ENCODE data around the gene SMPD2.
"Not testable (repeated sequence)": the region's sequence is repeated elsewhere in the genome, so short reads cannot be mapped to it uniquely, and the experiment has no call there.

Gene SMPD2

GRCh38 chr6:109454496-109455436, 14.2 kb downstream of the SMPD2 start:
- no peaks in the 10 kb centered on the region for H3K9me3 ChIP-seq (ENCODE audit: control insufficient read depth, insufficient read depth, low read depth, low read length)
- H3K9ac ChIP-seq (ENCODE audit: low read length), result peak overlapping the region; percentile 88
- peaks cover 28% of the 10 kb centered on the region for H3K4me1 ChIP-seq (ENCODE audit: control insufficient read depth, insufficient read depth, low read length)
- peak overlapping the region; percentile 64; the same call in 1 of the 2 replicates for H3K27ac ChIP-seq (ENCODE audit: low read depth, low read length)
- H3K27me3 ChIP-seq (ENCODE audit: control insufficient read depth, insufficient read depth, low read length), result no peaks in the 10 kb centered on the region
- H3K4me3 ChIP-seq (ENCODE audit: low read depth, low read length), result peak overlapping the region; percentile 99
- H3K36me3 ChIP-seq (ENCODE audit: control insufficient read depth, insufficient read depth, low read length), result peaks cover 29% of the 10 kb centered on the region

- peak within 1 kb of the TSS; percentile 88 for H3K9ac ChIP-seq (ENCODE audit: low read length)
- H3K27me3 ChIP-seq (ENCODE audit: control insufficient read depth, insufficient read depth, low read length), result no peaks in the 10 kb centered on the region
- peaks cover 23% of the 10 kb centered on the region for H3K36me3 ChIP-seq (ENCODE audit: control insufficient read depth, insufficient read depth, low read length)
- peaks cover 28% of the 10 kb centered on the region for H3K4me1 ChIP-seq (ENCODE audit: control insufficient read depth, insufficient read depth, low read length)
- no peaks in the 10 kb centered on the region for H3K9me3 ChIP-seq (ENCODE audit: control insufficient read depth, insufficient read depth, low read depth, low read length)
- H3K27ac ChIP-seq (ENCODE audit: low read depth, low read length), result peak within 1 kb of the TSS; percentile 64; the same call in 1 of the 2 replicates
- peak within 1 kb of the TSS; percentile 99 for H3K4me3 ChIP-seq (ENCODE audit: low read depth, low read length)
Observed at GRCh38 chr6:109455437-109456110, 15.1 kb downstream of the SMPD2 start, which contains the start of gene MICAL1. TSS of gene MICAL1 (minus strand) at chr6:109455772. CDS start at chr6:109454196, 1,576 bp downstream.

- peaks cover 21% of the 10 kb centered on the region for H3K36me3 ChIP-seq (ENCODE audit: control insufficient read depth, insufficient read depth, low read length)
- peak overlapping the region; percentile 99 for H3K4me3 ChIP-seq (ENCODE audit: low read depth, low read length)
- H3K27ac ChIP-seq (ENCODE audit: low read depth, low read length), result no peak overlapping the region
- no peaks in the 10 kb centered on the region for H3K9me3 ChIP-seq (ENCODE audit: control insufficient read depth, insufficient read depth, low read depth, low read length)
- peak overlapping the region; percentile 68 for H3K9ac ChIP-seq (ENCODE audit: low read length)
- H3K27me3 ChIP-seq (ENCODE audit: control insufficient read depth, insufficient read depth, low read length), result no peaks in the 10 kb centered on the region
- H3K4me1 ChIP-seq (ENCODE audit: control insufficient read depth, insufficient read depth, low read length), result peaks cover 28% of the 10 kb centered on the region
Observed at GRCh38 chr6:109456111-109456583, 15.6 kb downstream of the SMPD2 start.

GRCh38 chr6:109456710-109457561, 16.4 kb downstream of the SMPD2 start:
- peak overlapping the region; percentile 99 for H3K4me3 ChIP-seq (ENCODE audit: low read depth, low read length)
- H3K9ac ChIP-seq (ENCODE audit: low read length), result no peak overlapping the region
- no peak overlapping the region for H3K27ac ChIP-seq (ENCODE audit: low read depth, low read length)
- peaks cover 28% of the 10 kb centered on the region for H3K4me1 ChIP-seq (ENCODE audit: control insufficient read depth, insufficient read depth, low read length)
- H3K27me3 ChIP-seq (ENCODE audit: control insufficient read depth, insufficient read depth, low read length), result no peaks in the 10 kb centered on the region
- H3K36me3 ChIP-seq (ENCODE audit: control insufficient read depth, insufficient read depth, low read length), result peaks cover 21% of the 10 kb centered on the region
- H3K9me3 ChIP-seq (ENCODE audit: control insufficient read depth, insufficient read depth, low read depth, low read length), result no peaks in the 10 kb centered on the region

GRCh38 chr6:109457562-109457996, 17.1 kb downstream of the SMPD2 start:
- Histone ChIP-seq H3K27ac (ENCODE audit: low read depth, low read length) (no peak overlapping the region), H3K9me3 (ENCODE audit: control insufficient read depth, insufficient read depth, low read depth, low read length) (no peaks in the 10 kb centered on the region), H3K4me1 (ENCODE audit: control insufficient read depth, insufficient read depth, low read length) (peaks cover 28% of the 10 kb centered on the region), H3K36me3 (ENCODE audit: control insufficient read depth, insufficient read depth, low read length) (peaks cover 21% of the 10 kb centered on the region), H3K9ac (ENCODE audit: low read length) (no peak overlapping the region), H3K27me3 (ENCODE audit: control insufficient read depth, insufficient read depth, low read length) (no peaks in the 10 kb centered on the region), H3K4me3 (ENCODE audit: low read depth, low read length) (no peak overlapping the region)

- H3K4me3 ChIP-seq (ENCODE audit: low read depth, low read length), result no peak overlapping the region
- H3K36me3 ChIP-seq (ENCODE audit: control insufficient read depth, insufficient read depth, low read length), result peaks cover 27% of the 10 kb centered on the region
- no peaks in the 10 kb centered on the region for H3K9me3 ChIP-seq (ENCODE audit: control insufficient read depth, insufficient read depth, low read depth, low read length)
- H3K27ac ChIP-seq (ENCODE audit: low read depth, low read length), result no peak overlapping the region
- no peaks in the 10 kb centered on the region for H3K27me3 ChIP-seq (ENCODE audit: control insufficient read depth, insufficient read depth, low read length)
- H3K9ac ChIP-seq (ENCODE audit: low read length), result no peak overlapping the region
- H3K4me1 ChIP-seq (ENCODE audit: control insufficient read depth, insufficient read depth, low read length), result peaks cover 28% of the 10 kb centered on the region
Observed at GRCh38 chr6:109458774-109459531, 18.4 kb downstream of the SMPD2 start.

- H3K27me3 ChIP-seq (ENCODE audit: control insufficient read depth, insufficient read depth, low read length), result no peaks in the 10 kb centered on the region
- H3K36me3 ChIP-seq (ENCODE audit: control insufficient read depth, insufficient read depth, low read length), result peaks cover 41% of the 10 kb centered on the region
- no peak overlapping the region for H3K9ac ChIP-seq (ENCODE audit: low read length)
- H3K4me3 ChIP-seq (ENCODE audit: low read depth, low read length), result no peak overlapping the region
- peaks cover 20% of the 10 kb centered on the region for H3K4me1 ChIP-seq (ENCODE audit: control insufficient read depth, insufficient read depth, low read length)
- no peaks in the 10 kb centered on the region for H3K9me3 ChIP-seq (ENCODE audit: control insufficient read depth, insufficient read depth, low read depth, low read length)
- H3K27ac ChIP-seq (ENCODE audit: low read depth, low read length), result no peak overlapping the region
Observed at GRCh38 chr6:109460161-109460829, 19.8 kb downstream of the SMPD2 start.

GRCh38 chr6:109461205-109461604, 20.7 kb downstream of the SMPD2 start:
- H3K36me3 ChIP-seq (ENCODE audit: control insufficient read depth, insufficient read depth, low read length), result peaks cover 50% of the 10 kb centered on the region

GRCh38 chr6:109461733-109462526, 21.4 kb downstream of the SMPD2 start:
- Histone ChIP-seq H3K36me3 (ENCODE audit: control insufficient read depth, insufficient read depth, low read length) (peaks cover 57% of the 10 kb centered on the region), H3K27me3 (ENCODE audit: control insufficient read depth, insufficient read depth, low read length) (no peaks in the 10 kb centered on the region), H3K4me1 (ENCODE audit: control insufficient read depth, insufficient read depth, low read length) (peaks cover 14% of the 10 kb centered on the region), H3K9ac (ENCODE audit: low read length) (no peak overlapping the region), H3K9me3 (ENCODE audit: control insufficient read depth, insufficient read depth, low read depth, low read length) (no peaks in the 10 kb centered on the region), H3K27ac (ENCODE audit: low read depth, low read length) (no peak overlapping the region), H3K4me3 (ENCODE audit: low read depth, low read length) (no peak overlapping the region)

More at GRCh38 chr6:109461205-109461604, 20.7 kb downstream of the SMPD2 start:
- not testable (repeated sequence) for H3K9me3 ChIP-seq (ENCODE audit: control insufficient read depth, insufficient read depth, low read depth, low read length); H3K4me3 ChIP-seq (ENCODE audit: low read depth, low read length); H3K9ac ChIP-seq (ENCODE audit: low read length); H3K27ac ChIP-seq (ENCODE audit: low read depth, low read length); H3K27me3 ChIP-seq (ENCODE audit: control insufficient read depth, insufficient read depth, low read length)
- H3K4me1 ChIP-seq (ENCODE audit: control insufficient read depth, insufficient read depth, low read length), result peaks cover 20% of the 10 kb centered on the region

Data from HUES6 (cell line).